Measurements from ENCODE around the gene SYS1.

SYS1 gene

DNA sequence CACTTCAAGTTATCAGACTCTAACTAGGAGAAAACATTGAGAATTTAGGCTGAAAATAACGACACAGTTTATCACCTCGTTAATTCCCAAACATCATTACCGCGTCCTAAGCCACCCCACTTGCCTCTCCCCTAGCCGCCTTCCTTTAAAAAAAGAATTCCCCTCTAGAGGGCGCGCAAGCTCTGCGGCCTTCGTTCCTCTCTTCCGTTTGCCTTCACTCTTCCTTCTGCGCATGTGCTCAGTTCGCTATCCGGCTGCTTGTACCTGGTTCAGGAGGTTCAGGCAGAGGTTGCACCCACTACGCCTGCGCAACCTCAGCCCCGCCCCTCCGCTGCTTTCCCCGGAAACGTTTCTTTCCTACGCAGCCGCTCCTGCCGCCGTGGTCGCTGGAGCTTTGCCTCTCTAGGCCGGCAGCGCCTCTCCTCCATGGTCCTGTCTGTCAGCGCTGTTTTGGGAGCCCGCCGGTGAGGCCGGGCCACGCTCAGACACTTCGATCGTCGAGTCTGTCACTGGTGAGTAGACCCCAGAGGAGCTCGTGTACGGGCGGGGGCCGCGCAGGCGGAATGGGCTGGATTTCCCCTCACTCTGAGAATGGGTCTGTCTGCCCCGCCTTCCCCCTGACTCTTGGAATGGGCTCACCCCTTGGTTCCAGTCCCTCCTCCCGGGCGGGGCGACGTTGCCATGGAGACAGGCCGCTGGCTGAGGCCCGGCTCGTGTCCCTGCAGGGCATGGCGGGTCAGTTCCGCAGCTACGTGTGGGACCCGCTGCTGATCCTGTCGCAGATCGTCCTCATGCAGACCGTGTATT, at the start of gene SYS1:
SYS1 (plus strand) TSS at position 353 of the 807 bp plus-strand sequence; CDS start at position 729, 376 bp downstream.
- peak; percentile 98 for DNase-seq

GRCh38 chr20:45313943-45314342, 49.0 kb upstream of the SYS1 start:
- no peak for DNase-seq

GRCh38 chr20:45315672-45316071, 47.3 kb upstream of the SYS1 start:
- DNase-seq: no peak

GRCh38 chr20:45316150-45317080, 46.5 kb upstream of the SYS1 start:
- no peak for DNase-seq

DNA sequence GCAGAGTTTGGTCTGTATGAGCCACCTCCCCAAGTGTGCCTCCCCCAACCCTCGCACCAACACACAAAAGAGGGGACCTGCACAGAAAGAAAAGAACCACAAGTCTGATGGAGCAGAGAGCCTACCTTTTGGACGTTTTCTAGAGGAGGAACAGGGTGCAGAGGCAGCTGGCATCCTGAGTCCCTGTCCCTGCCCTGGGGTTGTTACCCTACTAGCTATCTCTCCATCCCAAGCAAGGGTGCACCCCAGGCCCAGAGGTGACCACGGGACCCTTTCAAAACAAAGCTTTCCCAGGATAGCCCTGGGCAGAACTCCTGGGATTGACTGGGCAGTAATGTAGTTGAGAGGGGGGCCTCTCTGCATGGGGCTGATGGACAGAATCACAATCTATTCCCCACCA, 45.1 kb upstream of the SYS1 start:
- no peak for DNase-seq

DNA sequence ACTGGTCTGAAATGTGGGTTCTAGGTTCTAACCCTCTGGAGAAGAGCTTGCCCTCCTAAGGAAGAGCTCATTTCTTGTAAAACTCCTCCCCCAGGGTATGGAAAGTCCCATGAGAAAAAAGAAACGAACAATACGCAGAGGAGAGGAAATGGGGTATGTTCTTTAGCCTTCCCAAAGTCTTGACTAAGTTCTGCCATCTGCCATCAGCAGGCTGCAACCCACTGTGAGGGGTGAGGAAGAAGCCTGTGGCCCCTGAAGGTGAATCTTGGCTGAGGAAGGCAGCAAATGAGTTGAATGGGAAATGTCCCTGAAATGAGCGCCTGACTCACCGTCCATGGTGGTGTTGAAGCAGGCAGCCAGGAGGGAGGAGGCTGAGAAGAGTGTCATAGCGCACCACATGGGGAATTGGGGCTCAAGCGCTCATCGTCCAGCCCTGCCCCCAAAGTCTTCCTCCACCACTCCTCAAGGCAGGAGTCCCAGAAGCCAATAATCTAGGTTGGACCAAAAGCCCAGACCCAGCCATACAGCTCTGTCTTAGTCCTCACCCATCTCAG, 44.5 kb upstream of the SYS1 start:
- no peak for DNase-seq

DNA sequence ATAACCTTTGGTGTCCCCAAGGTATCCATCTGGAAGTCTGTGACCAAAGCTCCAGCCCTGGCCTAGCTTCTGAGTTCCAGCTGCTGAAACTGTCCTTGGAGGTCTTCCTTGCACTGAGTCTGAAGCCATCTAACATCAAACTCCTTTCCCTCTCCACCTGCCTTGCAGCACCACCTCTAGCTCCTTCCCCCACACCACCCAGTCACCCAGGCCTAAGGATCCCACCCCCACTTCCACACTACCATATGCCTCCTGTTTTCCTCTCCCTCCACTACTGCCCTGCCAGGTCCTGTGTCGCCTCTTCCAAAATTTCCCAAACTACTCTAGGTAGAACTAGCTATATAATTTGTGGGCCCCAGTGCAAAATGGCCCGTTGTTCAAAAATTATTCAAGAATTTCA, 44.0 kb upstream of the SYS1 start:
- DNase-seq: no peak

- DNase-seq: no peak
These were observed 41.9 kb upstream of the SYS1 start for GRCh38 chr20:45320948-45321595.

- DNase-seq: no peak
These were observed 40.0 kb upstream of the SYS1 start for GRCh38 chr20:45322952-45323383.

DNA sequence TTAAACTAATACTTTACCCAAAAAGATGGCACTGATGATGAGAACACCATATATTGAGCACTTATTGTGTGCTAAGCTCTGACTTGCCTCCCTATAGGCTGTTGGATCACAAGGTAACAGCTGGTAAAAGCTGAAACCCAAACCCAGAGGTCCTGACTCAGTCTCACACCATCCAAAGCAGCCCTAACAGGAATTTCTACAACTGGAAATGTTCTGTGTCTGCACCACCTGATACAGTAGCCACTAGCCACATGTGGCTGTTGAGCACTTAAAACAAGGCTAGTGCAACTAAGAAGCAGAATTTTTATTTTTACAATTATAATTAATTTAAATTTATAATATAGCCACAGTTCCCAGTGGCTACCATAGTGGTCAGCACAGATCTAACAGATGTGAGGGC, 39.2 kb upstream of the SYS1 start:
- no peak for DNase-seq

DNA sequence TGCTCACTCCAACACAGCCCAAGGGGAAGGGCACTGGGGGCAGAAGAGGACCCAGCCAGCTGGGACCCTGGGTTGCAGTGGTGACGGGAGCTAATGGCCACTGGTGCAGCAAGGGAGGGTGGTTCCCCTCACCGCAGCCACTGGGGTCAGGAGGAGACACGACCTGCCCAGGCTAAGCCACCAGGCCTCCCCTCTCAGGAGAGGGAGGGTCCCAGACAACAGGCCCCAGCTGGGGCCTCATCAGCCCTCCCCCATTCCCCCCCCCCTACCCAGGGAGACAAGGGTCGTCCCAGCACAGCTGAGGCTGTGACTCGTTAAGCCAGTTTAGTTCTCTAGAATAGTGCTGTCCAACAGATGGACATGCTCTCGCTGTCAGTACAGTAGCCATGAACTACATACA, 37.6 kb upstream of the SYS1 start:
- DNase-seq: no peak

DNA sequence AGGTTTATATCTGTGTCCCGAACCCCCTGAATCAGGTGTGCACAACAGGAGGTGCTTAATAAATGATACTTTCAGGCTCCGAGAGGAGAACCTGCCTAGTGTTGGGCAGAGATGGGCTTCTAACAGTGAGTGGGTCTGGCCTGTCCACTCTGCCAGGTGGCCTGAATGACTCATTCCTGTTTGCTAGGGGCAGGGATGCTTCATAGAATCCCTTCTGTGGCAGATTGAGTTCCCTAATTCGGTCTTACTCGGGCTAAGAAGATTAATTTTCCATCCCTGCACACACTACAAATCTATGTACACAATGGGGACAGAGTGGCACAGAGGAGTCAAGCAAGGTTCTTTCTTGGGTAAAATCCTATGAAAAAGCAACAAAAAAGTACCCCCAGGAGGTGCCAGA, 34.5 kb upstream of the SYS1 start:
- DNase-seq: no peak

DNA sequence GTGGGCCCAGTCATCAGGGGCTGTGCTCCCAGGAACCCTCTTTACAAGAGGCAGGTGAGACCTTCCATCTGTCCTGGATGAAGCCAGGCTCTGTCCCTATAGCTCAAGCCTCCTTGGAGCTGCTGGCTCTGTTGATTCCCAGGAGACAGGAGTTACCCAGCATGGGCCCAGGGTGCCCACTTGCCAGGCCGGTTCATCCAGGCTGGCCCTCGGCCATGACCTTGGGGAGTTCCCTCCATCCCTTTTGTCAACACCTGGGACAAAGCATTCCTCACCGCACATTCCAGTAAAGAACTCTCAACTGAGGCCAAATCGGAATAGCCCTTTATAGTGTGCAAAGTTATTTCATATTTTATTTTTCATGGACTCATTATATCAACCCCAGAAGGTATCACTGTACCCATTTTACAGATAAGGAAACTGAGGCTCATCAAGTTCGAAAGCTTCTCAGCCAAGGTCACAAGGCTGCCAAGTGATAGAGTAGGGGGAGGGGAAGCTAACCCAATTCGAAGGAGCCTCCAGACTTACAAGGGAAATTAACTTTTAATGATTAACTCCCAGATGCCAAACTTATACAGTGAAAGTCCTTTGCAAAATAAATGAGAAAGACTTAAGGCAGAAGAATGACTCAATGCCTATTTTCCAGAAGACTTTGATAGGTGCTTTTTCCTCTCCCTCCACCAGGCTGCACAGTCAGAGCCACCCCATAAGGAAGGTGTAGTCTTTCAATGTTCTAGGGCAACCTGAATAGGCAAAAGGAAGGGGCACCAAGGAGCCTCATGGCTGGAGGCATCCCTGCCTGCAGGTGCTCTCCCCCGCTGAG, 33.2 kb upstream of the SYS1 start:
- no peak for DNase-seq

- DNase-seq: no peak
These were observed 32.5 kb upstream of the SYS1 start for GRCh38 chr20:45330476-45330875.

DNA sequence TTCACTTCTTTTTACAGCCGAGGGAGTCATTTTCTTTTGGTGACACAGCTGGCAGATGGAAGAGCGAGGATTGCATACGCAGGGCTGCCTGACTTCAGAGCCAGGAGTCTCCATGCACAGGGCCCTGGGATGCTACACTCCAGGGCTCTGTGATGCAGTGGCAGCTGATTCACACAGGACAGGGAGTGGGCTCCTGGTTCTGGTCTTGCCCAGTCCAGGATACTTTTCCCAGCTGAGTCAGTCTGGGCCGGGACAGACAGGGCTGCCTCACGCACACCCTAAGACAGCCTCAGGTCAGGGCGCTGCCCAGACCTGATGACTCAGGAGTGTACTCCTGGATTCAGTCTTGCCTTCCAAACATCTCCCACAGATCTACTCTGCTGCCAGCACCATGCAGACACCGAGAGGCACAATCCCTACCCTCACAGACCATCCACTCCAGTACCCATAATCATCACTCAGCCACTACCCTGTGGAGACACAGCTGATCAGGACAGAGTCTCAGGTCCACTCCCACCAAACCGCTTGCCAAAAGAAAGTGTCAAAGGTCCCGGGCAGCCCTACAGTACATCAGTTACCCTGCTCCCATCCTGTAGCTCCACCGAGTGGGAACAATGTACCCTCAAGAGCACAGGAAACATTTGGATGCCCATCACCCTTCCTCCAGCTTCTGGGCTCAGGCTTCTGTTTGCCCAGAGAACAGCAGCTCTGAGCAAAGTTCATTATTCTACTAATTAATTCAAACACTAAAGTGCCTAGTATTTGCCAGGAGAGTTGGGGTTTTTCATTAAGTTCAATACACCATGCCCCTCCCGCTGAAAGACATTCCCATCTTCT, 26.2 kb upstream of the SYS1 start:
- DNase-seq: no peak

DNA sequence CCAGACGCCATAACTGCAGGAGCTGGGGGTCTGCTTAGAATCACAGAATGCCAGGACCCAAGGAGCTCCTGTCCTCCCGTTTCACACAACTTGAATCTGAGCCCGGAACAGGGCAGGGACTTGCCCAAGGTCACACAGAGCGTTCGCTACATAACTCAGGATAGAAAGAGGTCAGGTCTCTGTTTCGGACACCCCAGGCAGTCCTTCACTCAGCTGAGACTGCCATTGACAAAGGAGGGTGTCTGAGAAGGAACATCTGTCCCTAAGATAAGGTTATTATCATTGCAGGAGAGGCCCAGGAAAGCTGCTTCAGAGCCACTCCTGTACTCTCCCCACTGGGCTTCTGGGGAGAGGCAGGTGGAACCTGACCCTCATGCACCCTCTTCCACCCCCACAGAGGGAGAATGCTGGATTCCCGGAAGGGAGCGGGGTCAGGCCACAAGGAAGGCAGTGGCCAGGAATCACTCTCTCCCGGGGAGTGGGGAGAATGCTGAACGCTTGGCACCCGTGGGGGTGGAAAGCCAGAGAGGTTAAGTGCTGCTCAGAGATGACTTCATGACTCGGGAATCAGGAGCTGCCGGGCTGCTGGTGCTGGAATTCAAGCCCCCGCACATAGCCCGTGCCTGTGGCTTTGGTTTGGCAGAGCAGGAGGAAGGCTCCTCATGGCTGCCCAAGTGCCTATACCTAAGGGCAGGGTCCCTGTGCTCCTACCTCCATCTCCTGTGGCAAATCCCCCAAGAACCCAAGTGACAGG, 25.4 kb upstream of the SYS1 start:
- DNase-seq: no peak

- no peak for DNase-seq
These were observed 24.6 kb upstream of the SYS1 start for GRCh38 chr20:45338121-45339030.

DNA sequence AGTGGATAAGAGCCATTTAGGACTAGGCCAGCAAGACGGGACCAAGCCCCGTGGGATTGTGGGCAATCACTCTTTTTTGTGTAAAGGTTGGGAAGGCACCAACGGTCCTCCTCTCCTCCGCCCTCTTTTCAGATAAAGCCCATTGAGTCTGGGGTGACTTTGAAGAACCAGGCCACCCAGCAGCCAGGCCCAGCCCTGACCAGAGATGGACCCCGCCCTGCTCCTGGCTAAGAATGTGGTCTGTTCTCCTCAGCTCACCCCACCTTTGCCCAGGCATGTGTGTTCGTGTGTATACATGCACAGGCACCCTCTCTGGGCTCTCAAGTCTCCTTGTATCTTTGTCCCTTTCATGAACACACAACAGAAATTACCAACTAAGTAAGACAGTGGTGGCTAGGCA, 23.9 kb upstream of the SYS1 start:
- DNase-seq: no peak

GRCh38 chr20:45339799-45340198, 23.2 kb upstream of the SYS1 start:
- DNase-seq: no peak
